IMR-90 (cell line): ENCODE measurements around the gene IGFBPL1. TPM values are rescaled to one million over a fixed set of nuclear protein-coding genes. Genes with fewer than 3 reads are reported as not detected.

Experiments
- ATAC-seq: fragments of 200-7000 bp; cut with Tn5 transposase; 2 replicates; pipeline ENCODE4 v1.9.1; 2020; ENCODE audit warnings: low read depth, mild to moderate bottlenecking, moderate library complexity
- BruUV-seq: library from RNA; stranded (reverse); fragments of 400-500 nt; replicated peaks from 2 replicates; lab custom pipeline; 2021; lab: Mats Ljungman, UMichigan
- CTCF ChIA-PET: fragments of 300-600 bp; formaldehyde crosslinking; extraction: SDS; loops from one replicate; lab custom pipeline; 2021; ENCODE audit warnings: antibody characterized with exemption; lab: Yijun Ruan, JAX
- POLR2A ChIA-PET: fragments of 300-600 bp; sonication (Branson Sonifier 250); formaldehyde crosslinking; loops from one replicate; lab custom pipeline; 2022; ENCODE audit warnings: antibody characterized with exemption; ENCODE audit not compliant: unreplicated experiment; lab: Charles Lee
- DNase-seq: peaks from one replicate; pipeline ENCODE4 v3.0.0; 2013
- H2AFZ ChIP-seq: replicated peaks from 2 replicates; pipeline ENCODE3; 2013; ENCODE audit warnings: low read length, mild to moderate bottlenecking; ENCODE audit not compliant: poor library complexity
- H2AK5ac ChIP-seq: 2 replicates; pipeline ENCODE4 v1.6.1; 2013; ENCODE audit warnings: low read depth, low read length, inconsistent platforms
- H2AK9ac ChIP-seq: replicated peaks from 2 replicates; pipeline ENCODE3; 2013; ENCODE audit warnings: mild to moderate bottlenecking, low read depth, low read length, moderate library complexity; ENCODE audit not compliant: poor library complexity
- H2BK120ac ChIP-seq: 2 replicates; pipeline ENCODE4 v1.6.1; 2013; ENCODE audit warnings: low read depth, low read length, inconsistent platforms
- H2BK15ac ChIP-seq: 3 replicates; pipeline ENCODE4 v1.6.1; 2013; ENCODE audit warnings: low read depth, low read length, inconsistent platforms
- H2BK20ac ChIP-seq: 2 replicates; pipeline ENCODE4 v1.6.1; 2013; ENCODE audit warnings: low read depth, mild to moderate bottlenecking, inconsistent platforms, low read length, moderate library complexity
- H2BK5ac ChIP-seq: 2 replicates; pipeline ENCODE4 v1.6.1; 2013; ENCODE audit warnings: mild to moderate bottlenecking, low read depth, low read length, inconsistent platforms; ENCODE audit not compliant: poor library complexity, severe bottlenecking
- H3K14ac ChIP-seq: replicated peaks from 2 replicates; pipeline ENCODE4 v1.6.1; 2013; ENCODE audit warnings: low read depth, low read length, inconsistent platforms
- H3K18ac ChIP-seq: 2 replicates; pipeline ENCODE4 v1.6.1; 2013; ENCODE audit warnings: low read depth, low read length, control low read depth
- H3K23ac ChIP-seq: 2 replicates; pipeline ENCODE4 v1.6.1; 2013; ENCODE audit warnings: low read depth, low read length, inconsistent platforms
- H3K27ac ChIP-seq: 2 replicates; pipeline ENCODE4 v1.5.1; 2013; ENCODE audit warnings: mild to moderate bottlenecking, control low read depth, low read length; ENCODE audit not compliant: insufficient read depth
- H3K27me3 ChIP-seq: 2 replicates; pipeline ENCODE4 v1.6.1; 2013; ENCODE audit warnings: low read length; ENCODE audit not compliant: control insufficient read depth, insufficient read depth
- H3K36me3 ChIP-seq: 2 replicates; pipeline ENCODE4 v1.6.1; 2013; ENCODE audit warnings: low read length, mixed read lengths; ENCODE audit not compliant: control insufficient read depth, insufficient read depth
- H3K4ac ChIP-seq: 2 replicates; pipeline ENCODE4 v1.6.1; 2013; ENCODE audit warnings: low read depth, low read length, inconsistent platforms
- H3K4me1 ChIP-seq: 2 replicates; pipeline ENCODE4 v1.6.1; 2013; ENCODE audit warnings: low read length, mixed read lengths; ENCODE audit not compliant: control insufficient read depth, insufficient read depth
- H3K4me2 ChIP-seq: 2 replicates; pipeline ENCODE4 v1.6.1; 2013; ENCODE audit warnings: low read depth, mild to moderate bottlenecking, control low read depth, low read length, moderate library complexity
- H3K4me3 ChIP-seq: 2 replicates; pipeline ENCODE4 v1.5.1; 2013; ENCODE audit warnings: low read depth, mild to moderate bottlenecking, control low read depth, low read length, moderate library complexity; ENCODE audit not compliant: insufficient read depth
- H3K56ac ChIP-seq: 2 replicates; pipeline ENCODE4 v1.6.1; 2013; ENCODE audit warnings: low read length, inconsistent platforms; ENCODE audit not compliant: insufficient read depth; ENCODE audit errors: extremely low read depth
- H3K79me1 ChIP-seq, 2 experiments: 2 replicates each; pipeline ENCODE4 v1.6.1; 2013; ENCODE audit warnings: low read length in 2 of 2, inconsistent platforms in 1 of 2, low read depth in 1 of 2
- H3K9ac ChIP-seq: 2 replicates; pipeline ENCODE4 v1.6.1; 2013; ENCODE audit warnings: low read depth, low read length, control low read depth
- H3K9me1 ChIP-seq: 2 replicates; pipeline ENCODE4 v1.6.1; 2013; ENCODE audit warnings: low read length, inconsistent platforms; ENCODE audit not compliant: insufficient read depth
- H3K9me3 ChIP-seq: 2 replicates; pipeline ENCODE4 v1.6.1; 2013; ENCODE audit warnings: low read length; ENCODE audit not compliant: control insufficient read depth, insufficient read depth
- H4K20me1 ChIP-seq: 2 replicates; pipeline ENCODE4 v1.6.1; 2013; ENCODE audit warnings: low read length, inconsistent platforms; ENCODE audit not compliant: insufficient read depth
- H4K5ac ChIP-seq: 2 replicates; pipeline ENCODE4 v1.6.1; 2013; ENCODE audit warnings: mild to moderate bottlenecking, low read depth, low read length, control low read depth
- H4K8ac ChIP-seq, 2 experiments: 2 replicates each; pipeline ENCODE4 v1.6.1; 2013; ENCODE audit warnings: low read depth in 2 of 2, low read length in 2 of 2, control low read depth in 1 of 2, inconsistent platforms in 1 of 2
- H4K91ac ChIP-seq: 2 replicates; pipeline ENCODE4 v1.6.1; 2013; ENCODE audit warnings: low read depth, low read length, inconsistent platforms; ENCODE audit not compliant: insufficient read depth
- CEBPB ChIP-seq: IDR thresholded peaks from 2 replicates; pipeline ENCODE4 v1.6.1; 2012; ENCODE audit warnings: low read depth, low read length, improper control_type of control experiment
- CHD1 ChIP-seq: IDR thresholded peaks from 2 replicates; pipeline ENCODE4 v1.6.1; 2012; ENCODE audit warnings: low read depth, low read length, improper control_type of control experiment
- FOS ChIP-seq: fragments of 150-350 bp; IDR thresholded peaks from 2 replicates; pipeline ENCODE4 v1.6.1; 2016; ENCODE audit warnings: low read depth, low read length
- MAFK ChIP-seq: IDR thresholded peaks from 2 replicates; pipeline ENCODE4 v1.6.1; 2012; ENCODE audit warnings: low read depth, low read length, improper control_type of control experiment
- MAZ ChIP-seq: IDR thresholded peaks from 2 replicates; pipeline ENCODE4 v1.6.1; 2012; ENCODE audit warnings: low read depth, mild to moderate bottlenecking, low read length, improper control_type of control experiment, moderate library complexity, borderline replicate concordance
- MXI1 ChIP-seq: IDR thresholded peaks from 2 replicates; pipeline ENCODE4 v1.6.1; 2012; ENCODE audit warnings: low read depth, mild to moderate bottlenecking, low read length, moderate library complexity, borderline replicate concordance
- NFE2L2 ChIP-seq: fragments of 150-350 bp; IDR thresholded peaks from 2 replicates; pipeline ENCODE4 v1.6.1; 2016; ENCODE audit warnings: low read depth, mild to moderate bottlenecking, low read length
- POLR2A ChIP-seq: IDR thresholded peaks from 2 replicates; pipeline ENCODE4 v1.6.1; 2012; ENCODE audit warnings: mild to moderate bottlenecking, low read depth, low read length
- RCOR1 ChIP-seq: IDR thresholded peaks from 2 replicates; pipeline ENCODE4 v1.6.1; 2012; ENCODE audit warnings: mild to moderate bottlenecking, low read length, improper control_type of control experiment; ENCODE audit not compliant: insufficient replicate concordance
- RFX5 ChIP-seq: IDR thresholded peaks from 2 replicates; pipeline ENCODE4 v1.8.0; 2012; ENCODE audit warnings: low read depth, mild to moderate bottlenecking, low read length, moderate library complexity
- SMC3 ChIP-seq: fragments of 150-350 bp; IDR thresholded peaks from 2 replicates; pipeline ENCODE4 v1.6.1; 2016; ENCODE audit warnings: low read depth, mild to moderate bottlenecking, antibody characterized with exemption, low read length, moderate library complexity
- WGBS, 2 experiments: methylation state at CpG; one replicate each; pipeline versions ENCODE4 v1.1.5 to v1.1.7; 2013; ENCODE audit warnings: missing lambda C conversion rate in 2 of 2; ENCODE audit not compliant: insufficient read length in 1 of 2; ENCODE audit errors: extremely low coverage in 2 of 2; 5-methylcytosine and 5-hydroxymethylcytosine counted together
- dilution Hi-C: fragments of 300-500 bp; cut with HindIII; formaldehyde crosslinking; loops from one replicate; pipeline ENCODE4 v1.14.3; 2018; ENCODE audit warnings: low sequenced_read_pairs; ENCODE audit not compliant: unreplicated experiment
- in situ Hi-C: fragments of 300-500 bp; cut with MboI; formaldehyde crosslinking; loops from 3 replicates; pipeline ENCODE4 v1.14.3; 2019; ENCODE audit warnings: low sequenced_read_pairs, inconsistent platforms, mixed read lengths
- intact Hi-C: fragments of 100-400 bp; cut with micrococcal nuclease; formaldehyde crosslinking; loops from 2 replicates; pipeline ENCODE4 v1.10.0; 2022
- polyA plus RNA-seq, 3 experiments: library from polyadenylated mRNA; depleted of rRNA; stranded (reverse); fragments of >200 nt; gene quantifications; 2 replicates each; pipeline ENCODE4 v1.2.3, GENCODE V29; 2012; ENCODE audit warnings: low replicate concordance in 1 of 3
- total RNA-seq: library from RNA; depleted of rRNA; stranded (reverse); fragments of >200 nt; gene quantifications from 2 replicates; pipeline ENCODE4 v1.2.3, GENCODE V29; 2012
- TF ChIP-seq, protein P1 (sequence below): fragments of 150-350 bp; IDR thresholded peaks from 2 replicates; pipeline ENCODE4 v1.6.1; 2017; ENCODE audit warnings: mild to moderate bottlenecking, antibody characterized with exemption, low read length, low read depth
- TF ChIP-seq, protein P2 (sequence below): fragments of 150-350 bp; IDR thresholded peaks from 2 replicates; pipeline ENCODE4 v1.6.1; 2016; ENCODE audit warnings: low read depth, mild to moderate bottlenecking, low read length, moderate library complexity, borderline replicate concordance
- TF ChIP-seq, protein P3 (sequence below): conservative IDR thresholded peaks from 2 replicates; pipeline ENCODE4 v1.5.1; 2012; ENCODE audit warnings: mild to moderate bottlenecking, low read depth, low read length, improper control_type of control experiment

IGFBPL1 gene
- total and polyA plus RNA-seq, 2 of the 4 experiments (the other 2 are of a cell fraction) = not detected

- Histone ChIP-seq H3K14ac (no peak overlapping the region), H3K27ac (no peak overlapping the region), H3K56ac (no peak overlapping the region), H3K23ac (no peak overlapping the region), H3K27me3 (peaks cover 81% of the 10 kb centered on the region), H2BK5ac (no peak overlapping the region), H3K4ac (no peak overlapping the region), H3K4me3 (no peak overlapping the region), H2AFZ (no peak overlapping the region), H4K20me1 (no peaks in the 10 kb centered on the region), H3K4me2 (no peak overlapping the region), H2BK120ac (no peak overlapping the region), H3K36me3 (no peaks in the 10 kb centered on the region), H3K9me1 (no peaks in the 10 kb centered on the region), H2BK20ac (no peak overlapping the region), H4K8ac (no peak overlapping the region), H3K4me1 (peaks cover 2% of the 10 kb centered on the region; the same call in 1 of the 2 replicates), H4K91ac (no peak overlapping the region), H3K18ac (no peak overlapping the region), H3K79me1 (no peaks in the 10 kb centered on the region), H3K9me3 (no peaks in the 10 kb centered on the region), H2AK9ac (no peak overlapping the region), H2AK5ac (no peak overlapping the region), H4K5ac (no peak overlapping the region), H2BK15ac (no peak overlapping the region), H3K9ac (no peak overlapping the region)
- DNase-seq (no peak), ATAC-seq (no peak)
- dilution Hi-C loops (no loop called here), in situ Hi-C loops (no loop called here), intact Hi-C loops (loop anchor here (1.0 kb wide), 1 partner anchor 9 kb away; no protein-coding TSS in a partner anchor)
- no peak for TF ChIP-seq RFX5
- TF ChIP-seq, protein P1, sequence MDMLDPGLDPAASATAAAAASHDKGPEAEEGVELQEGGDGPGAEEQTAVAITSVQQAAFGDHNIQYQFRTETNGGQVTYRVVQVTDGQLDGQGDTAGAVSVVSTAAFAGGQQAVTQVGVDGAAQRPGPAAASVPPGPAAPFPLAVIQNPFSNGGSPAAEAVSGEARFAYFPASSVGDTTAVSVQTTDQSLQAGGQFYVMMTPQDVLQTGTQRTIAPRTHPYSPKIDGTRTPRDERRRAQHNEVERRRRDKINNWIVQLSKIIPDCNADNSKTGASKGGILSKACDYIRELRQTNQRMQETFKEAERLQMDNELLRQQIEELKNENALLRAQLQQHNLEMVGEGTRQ = no peak
- TF ChIP-seq, protein P2, sequence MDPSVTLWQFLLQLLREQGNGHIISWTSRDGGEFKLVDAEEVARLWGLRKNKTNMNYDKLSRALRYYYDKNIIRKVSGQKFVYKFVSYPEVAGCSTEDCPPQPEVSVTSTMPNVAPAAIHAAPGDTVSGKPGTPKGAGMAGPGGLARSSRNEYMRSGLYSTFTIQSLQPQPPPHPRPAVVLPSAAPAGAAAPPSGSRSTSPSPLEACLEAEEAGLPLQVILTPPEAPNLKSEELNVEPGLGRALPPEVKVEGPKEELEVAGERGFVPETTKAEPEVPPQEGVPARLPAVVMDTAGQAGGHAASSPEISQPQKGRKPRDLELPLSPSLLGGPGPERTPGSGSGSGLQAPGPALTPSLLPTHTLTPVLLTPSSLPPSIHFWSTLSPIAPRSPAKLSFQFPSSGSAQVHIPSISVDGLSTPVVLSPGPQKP = no peak
- TF ChIP-seq MAFK = no peak
- TF ChIP-seq, protein P3, sequence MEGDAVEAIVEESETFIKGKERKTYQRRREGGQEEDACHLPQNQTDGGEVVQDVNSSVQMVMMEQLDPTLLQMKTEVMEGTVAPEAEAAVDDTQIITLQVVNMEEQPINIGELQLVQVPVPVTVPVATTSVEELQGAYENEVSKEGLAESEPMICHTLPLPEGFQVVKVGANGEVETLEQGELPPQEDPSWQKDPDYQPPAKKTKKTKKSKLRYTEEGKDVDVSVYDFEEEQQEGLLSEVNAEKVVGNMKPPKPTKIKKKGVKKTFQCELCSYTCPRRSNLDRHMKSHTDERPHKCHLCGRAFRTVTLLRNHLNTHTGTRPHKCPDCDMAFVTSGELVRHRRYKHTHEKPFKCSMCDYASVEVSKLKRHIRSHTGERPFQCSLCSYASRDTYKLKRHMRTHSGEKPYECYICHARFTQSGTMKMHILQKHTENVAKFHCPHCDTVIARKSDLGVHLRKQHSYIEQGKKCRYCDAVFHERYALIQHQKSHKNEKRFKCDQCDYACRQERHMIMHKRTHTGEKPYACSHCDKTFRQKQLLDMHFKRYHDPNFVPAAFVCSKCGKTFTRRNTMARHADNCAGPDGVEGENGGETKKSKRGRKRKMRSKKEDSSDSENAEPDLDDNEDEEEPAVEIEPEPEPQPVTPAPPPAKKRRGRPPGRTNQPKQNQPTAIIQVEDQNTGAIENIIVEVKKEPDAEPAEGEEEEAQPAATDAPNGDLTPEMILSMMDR = no peak
- no peak for TF ChIP-seq CHD1
- no peak for TF ChIP-seq POLR2A
- TF ChIP-seq MAZ = no peak
- TF ChIP-seq FOS = no peak
- no peak for TF ChIP-seq RCOR1
- TF ChIP-seq SMC3 = no peak
- TF ChIP-seq MXI1 = no peak
- no peak for TF ChIP-seq CEBPB
- no peak for TF ChIP-seq NFE2L2
- no CpG with 5 or more reads among the region's 4 CpGs for WGBS, 2 experiments
- ChIA-PET POLR2A (no interaction called here), CTCF (no interaction called here)
- BruUV-seq = no TSS peak
Measured at GRCh38 chr9:38424918-38425317, 664 bp upstream of the IGFBPL1 start.
